NCI-H2029 treated with DMSO at 0.1 percent for 48 hours (cell line): ENCODE data around the gene ATG4D.

Source experiments
- DNase-seq: peaks from one replicate; lab custom pipeline; 2025; lab: John Stamatoyannopoulos, UW

The ATG4D gene

DNA sequence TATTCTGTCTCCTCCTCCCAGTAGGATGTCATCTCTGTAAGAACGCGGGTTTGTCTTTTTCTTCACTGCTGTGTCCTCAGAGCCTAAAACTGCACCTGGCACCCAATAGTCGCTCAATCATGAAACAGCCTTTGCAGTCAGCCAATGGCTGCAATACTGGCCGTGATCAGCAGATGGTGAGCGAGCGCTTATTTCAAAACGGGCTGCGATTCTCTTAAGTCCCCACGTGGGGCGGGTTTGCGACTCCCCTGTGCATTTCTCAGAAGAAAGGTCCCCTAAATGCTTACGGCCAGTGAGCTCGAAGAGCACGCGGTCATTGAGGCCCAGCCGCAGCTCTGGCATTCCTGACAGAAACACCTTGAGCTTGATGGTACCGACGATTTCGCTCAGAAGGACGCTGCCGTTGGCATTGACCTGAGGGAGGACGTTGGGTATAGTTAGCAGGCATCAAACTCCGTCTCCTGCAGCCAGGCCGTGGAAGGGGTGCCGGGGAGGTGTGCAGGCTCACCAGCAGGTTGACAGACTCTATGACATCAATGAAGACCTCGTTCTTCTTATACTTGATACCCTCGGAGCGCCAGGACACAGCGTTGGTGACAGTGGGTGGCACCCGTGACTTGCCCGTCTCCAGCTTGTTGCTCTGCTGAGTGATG is 37.4 kb downstream of the ATG4D start:
- DNase-seq = peak; percentile 21

DNA sequence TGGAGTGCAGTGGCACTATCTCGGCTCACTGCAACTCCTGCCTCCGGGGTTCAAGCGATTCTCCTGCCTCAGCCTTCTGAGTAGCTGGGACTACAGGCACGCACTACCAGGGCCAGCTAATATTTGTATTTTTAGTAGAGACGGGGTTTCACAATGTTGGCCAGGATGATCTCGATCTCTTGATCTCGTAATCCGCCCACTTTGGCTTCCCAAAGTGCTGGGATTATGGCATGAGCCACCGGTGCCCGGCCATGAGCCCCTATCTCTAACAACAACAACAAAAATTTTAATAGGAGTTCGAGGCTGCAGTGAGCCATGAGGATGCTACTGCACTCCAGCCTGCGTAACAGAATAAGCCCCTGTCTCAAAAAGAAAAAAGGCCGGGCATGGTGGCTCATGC is 38.4 kb downstream of the ATG4D start:
- no peak for DNase-seq

DNA sequence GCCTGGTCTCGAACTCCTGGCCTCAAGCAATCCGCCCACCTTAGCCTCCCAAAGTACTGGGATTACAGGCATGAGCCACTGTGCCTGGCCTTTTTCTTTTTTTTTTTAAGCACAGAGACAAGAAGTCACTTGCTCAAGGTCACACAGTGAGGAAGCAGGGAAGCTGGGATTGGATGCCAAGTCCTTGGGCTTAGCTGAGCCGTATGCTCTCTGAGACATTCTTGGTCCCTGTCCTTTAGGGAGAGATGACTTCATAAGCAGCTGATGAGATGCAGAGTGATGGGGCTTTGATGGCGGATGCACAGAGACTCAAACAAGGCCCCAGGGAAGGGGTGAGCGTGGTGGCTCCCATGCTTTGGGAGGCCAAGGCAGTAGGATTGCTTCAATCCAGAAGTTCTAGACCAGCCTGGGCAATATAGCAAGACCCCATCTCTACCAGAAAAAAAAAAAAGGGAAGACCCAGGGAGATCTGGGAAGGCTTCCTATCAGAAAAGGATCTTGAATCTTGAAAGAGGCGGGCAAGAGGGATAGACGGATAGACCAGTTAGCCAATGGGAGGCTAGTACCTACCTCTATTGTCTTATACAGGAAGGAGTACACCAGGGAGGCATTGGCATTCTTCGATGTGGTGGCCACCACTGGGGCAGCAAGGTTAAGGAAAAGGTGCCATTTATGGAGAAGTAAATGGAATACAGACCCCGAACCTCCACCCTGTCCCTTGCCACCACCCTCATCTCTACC is 39.5 kb downstream of the ATG4D start:
- no peak for DNase-seq

DNA sequence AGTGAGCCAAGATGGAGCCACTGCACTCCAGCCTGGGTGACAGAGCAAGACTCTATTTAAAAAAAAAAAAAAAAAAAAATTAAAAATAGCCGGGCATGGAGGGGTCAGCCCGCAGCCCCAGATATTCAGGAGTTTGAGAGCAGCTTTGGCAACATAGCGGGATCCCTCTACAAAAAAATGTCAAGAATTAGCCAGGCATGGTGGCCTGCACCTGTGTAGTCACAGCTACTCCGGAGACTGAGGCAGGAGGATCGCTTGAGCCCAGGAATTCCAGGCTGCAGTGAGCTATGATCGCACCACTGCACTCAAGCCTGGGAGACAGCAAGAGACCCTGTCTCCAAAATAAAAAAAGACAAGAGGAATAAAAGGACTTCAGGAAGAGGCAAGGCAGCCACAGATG is 42.7 kb downstream of the ATG4D start:
- no peak for DNase-seq

DNA sequence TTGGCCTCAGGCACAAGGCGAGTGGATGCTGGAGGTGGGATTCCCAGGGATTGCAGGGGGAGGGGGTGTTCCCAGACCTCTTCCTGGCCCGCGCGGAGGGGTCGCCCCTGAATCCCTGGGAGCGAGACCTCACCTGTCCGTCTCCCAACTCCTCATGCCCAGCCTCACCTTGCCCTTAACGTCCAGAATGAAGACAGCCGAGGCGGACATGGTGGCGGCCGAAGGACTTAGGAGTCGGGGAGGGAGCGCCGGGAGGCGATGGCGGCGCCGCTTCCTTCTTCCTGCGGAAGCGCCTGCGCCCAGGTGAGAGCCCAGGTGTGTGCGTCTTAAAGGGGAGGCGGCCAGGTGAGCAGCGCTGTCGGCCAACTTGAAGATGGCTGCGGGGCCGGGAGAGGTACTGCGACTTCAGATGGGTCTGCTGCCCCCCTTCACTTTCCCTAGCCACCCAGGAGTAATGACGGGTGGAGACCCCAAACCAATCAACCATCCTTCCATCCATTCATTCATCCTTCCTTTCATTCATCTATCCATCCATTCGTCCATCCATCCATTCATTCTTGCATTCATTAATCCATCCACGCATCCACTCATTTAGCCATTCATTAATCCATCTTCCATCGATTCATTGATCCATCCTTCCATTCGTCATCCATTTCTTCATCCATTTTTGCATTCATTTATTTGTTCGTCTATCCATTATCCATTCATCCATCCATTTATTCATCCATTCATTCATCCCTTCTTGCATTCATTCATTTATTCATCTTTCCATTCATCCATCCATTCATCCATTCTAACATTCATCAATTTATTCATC is 43.5 kb downstream of the ATG4D start, which contains the start of gene AP1M2:
Gene AP1M2 (minus strand): TSS at position 291 of the 817 bp plus-strand sequence. CDS start 81 bp downstream, at position 210.
- DNase-seq = no peak

DNA sequence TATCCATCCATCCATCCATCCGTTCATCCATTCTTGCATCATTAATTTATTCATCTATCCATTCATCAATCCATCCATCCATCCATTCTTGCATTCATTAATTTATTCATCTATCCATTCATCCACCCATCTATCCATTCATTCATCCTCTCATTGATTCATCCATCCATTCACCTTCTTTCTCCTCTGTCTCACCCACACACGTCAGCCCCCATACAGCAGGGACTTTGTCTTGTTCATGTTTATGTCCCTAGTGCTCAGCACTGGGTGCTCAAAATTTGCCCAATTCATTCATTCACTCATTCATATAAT is 44.1 kb downstream of the ATG4D start:
- DNase-seq = no peak

DNA sequence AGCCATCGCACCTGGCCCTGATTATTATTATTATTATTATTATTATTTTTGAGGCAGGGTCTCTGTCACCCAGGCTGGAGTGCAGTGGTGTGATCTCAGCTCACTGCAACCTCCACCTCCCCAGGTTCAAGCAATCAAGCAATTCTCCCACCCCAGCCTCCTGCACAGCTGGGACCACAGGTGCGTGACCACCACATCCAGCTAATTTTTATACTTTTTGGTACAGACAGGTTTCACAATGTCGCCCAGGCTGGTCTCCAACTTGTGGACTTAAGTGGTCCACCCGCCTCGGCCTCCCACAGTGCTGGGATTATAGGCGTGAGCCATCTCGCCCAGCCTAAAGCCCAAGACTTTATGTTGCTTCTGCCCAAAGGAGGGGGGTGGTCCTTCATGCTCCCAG is 49.4 kb downstream of the ATG4D start:
- DNase-seq = no peak

DNA sequence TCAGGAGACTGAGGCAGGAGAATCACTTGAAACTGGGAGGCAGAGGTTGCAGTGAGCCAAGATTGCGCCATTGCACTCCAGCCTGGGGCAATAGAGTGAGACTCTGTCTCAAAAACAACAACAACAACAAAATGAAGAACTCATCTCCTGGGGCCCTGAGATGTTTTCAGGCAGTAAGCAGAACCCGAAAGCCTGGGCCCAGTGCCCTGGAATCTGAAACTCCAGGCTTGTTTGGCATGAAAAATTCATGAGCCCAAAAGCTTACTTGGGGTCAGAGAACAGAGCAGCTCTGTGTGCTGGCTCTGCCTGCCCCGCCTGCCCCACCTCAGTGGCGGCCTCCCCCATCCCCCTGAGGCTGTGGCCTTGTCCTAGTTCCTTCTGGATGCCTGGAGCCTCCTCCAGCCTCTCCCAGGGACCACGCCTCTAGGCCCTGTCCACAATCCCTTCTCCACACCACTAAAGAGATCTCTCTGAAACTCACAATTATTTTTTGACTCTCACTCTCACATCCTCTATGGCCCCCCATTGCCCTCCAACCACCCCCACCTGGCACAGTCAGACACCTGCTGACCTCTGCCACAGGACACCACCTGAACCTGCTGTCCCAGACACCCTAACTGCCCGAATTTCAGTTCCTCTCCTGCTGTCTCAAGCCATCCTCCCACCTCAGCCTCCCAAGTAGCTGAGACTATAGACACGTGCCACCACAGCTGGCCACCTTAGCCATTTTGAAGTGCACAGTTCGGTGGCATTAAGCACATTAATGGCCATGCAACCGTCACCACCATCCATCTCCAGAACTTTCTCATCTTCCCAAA is 50.3 kb downstream of the ATG4D start:
- no peak for DNase-seq

DNA sequence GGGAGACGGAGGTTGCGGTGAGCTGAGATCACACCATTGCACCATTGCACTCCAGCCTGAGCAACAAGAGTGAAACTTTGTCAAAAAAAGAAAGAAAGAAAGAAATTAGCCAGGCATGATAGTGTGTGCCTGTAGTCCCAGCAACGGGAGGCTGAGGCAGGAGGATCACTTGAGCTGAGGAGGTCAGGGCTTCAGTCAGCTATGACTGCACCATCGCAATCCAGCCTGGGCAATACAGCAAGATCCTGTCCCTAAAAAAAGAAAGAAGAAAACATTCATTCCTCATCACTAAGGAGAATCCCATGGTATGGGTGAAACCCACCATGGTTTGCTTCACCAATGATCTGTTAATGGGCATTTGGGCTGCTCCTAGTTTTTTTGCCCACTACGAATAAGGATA is 56.4 kb downstream of the ATG4D start:
- DNase-seq = no peak

DNA sequence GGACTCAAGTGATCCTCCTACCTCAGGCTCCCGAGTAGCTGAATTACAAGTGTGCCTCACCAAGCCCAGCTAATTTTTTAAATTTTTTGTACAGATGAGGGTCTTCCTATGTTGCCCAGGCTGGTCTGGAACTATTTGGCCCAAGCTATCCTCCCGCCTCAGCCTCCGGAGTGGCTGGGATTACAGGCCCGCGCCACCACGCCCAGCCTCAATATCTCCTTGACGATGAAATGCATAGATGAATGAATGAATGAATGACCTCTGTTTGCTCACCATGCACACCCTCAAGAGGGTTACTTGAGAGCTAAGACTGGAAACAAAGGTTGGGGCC is 58.3 kb downstream of the ATG4D start:
- DNase-seq = peak; percentile 67

DNA sequence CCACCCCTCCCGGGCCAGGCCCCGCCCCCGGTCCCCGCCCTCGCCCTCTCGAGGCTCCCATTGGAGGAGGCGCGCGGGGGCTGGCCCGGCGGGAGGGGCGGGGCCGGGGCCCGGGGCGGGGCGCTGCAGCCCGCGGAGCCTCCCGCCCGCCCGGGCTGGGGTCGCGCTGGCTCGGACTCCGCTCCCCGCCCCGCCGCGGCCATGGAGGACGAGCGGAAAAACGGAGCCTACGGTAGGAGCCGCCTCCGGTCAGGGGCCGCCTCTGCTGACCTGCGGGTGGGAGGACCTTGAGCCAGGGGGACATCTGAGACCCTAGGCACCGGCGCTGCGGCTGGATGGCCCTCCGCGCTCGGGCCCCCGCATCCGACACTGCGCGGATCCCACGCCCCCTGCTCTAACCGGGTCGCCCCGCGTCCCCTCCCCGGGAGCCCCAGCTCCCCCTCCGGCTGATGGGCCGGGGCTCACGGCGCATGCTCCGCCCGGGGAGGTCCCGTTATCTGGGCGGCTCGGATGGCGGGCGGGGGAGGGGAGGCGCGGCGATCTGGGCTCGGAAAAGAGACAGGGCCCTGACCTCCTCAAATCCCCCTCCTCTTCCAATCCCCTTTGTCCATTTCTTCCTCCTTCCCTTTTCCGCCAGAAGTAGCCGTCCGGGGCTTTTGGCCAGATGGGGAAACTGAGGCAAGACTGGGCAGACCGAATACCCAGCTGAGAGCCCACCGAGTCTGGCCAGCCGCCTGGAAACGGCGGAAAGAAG is 58.8 kb downstream of the ATG4D start:
- no peak for DNase-seq
